Measurements from ENCODE around the gene EEFSEC. TPM values are rescaled to one million over a fixed set of nuclear protein-coding genes. Genes with fewer than 3 reads are reported as not detected.

The EEFSEC gene
- total and polyA plus RNA-seq, 2 of the 8 experiments (the other 6 are each of a cell fraction or from before 2014, with no cell fraction given), result 13.1 to 19.8 TPM

DNA sequence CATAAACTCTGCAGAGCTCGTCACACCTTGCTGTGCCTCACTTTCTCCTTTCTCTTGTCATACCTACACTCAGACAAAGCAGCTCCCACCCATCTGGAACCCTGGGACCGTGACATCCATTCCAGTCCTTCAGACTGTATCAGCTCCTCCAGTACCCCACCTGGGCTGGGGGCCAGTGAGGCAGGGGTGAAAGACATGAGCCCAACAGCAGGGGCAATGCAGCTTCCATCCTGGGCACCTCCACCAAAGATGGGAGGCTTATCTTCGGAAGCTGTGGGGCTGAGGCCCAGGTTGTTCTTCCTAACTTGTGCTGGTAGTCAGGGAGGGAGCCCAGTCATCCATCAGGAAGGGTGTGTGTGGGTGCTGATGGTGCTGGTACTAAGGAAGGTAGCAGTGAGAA lies 109.2 kb downstream of the EEFSEC start:
- CTCF ChIA-PET (ENCODE audit: partially characterized antibody), result interaction anchor here (1.2 kb wide), 1 partner anchor 9 kb away, joined by 7 read pairs; no protein-coding TSS in a partner anchor

More for the DNA sequence above, 109.2 kb downstream of the EEFSEC start:
- H4K91ac ChIP-seq (replicated peaks; ENCODE audit: insufficient read length, low read length), result peak overlapping the region; percentile 14
- no peak overlapping the region for H3K56ac ChIP-seq (replicated peaks; ENCODE audit: insufficient read length, low read depth, low read length)
- H2AFZ ChIP-seq (ENCODE audit: low read length), result no peak overlapping the region
- H3K23me2 ChIP-seq (ENCODE audit: low read depth, low read length), result no peaks in the 10 kb centered on the region
- H2BK5ac ChIP-seq (ENCODE audit: low read depth, low read length), result no peak overlapping the region
- no peaks in the 10 kb centered on the region for H3K27me3 ChIP-seq (replicated peaks in 1 of 4; ENCODE audit: control insufficient read depth in 3 of 4, extremely low read depth in 1 of 4, insufficient read depth in 3 of 4, low read length in 3 of 4)
- peaks cover 0 to 12% of the 10 kb centered on the region in 2 experiments; a peak in 2 of 4 replicates for H3K9me3 ChIP-seq (ENCODE audit: insufficient read depth in 2 of 2, low read depth in 1 of 2, low read length in 1 of 2)
- no peak overlapping the region for H3K4me3 ChIP-seq (ENCODE audit: extremely low read depth in 1 of 4, insufficient read depth in 2 of 4, low read depth in 3 of 4, low read length in 4 of 4)
- FAIRE-seq (no peak), DNase-seq (ENCODE audit: low read depth in 1 of 2, low spot score in 2 of 2) (peak in 1 of 2 experiments; percentile 13)
- no peak overlapping the region for H2BK15ac ChIP-seq (ENCODE audit: low read length)
- TF ChIP-seq GABPA (IDR thresholded peaks at IDR 0.05; ENCODE audit: borderline replicate concordance, insufficient read depth, low read length), result no peak
- TF ChIP-seq, protein P1, sequence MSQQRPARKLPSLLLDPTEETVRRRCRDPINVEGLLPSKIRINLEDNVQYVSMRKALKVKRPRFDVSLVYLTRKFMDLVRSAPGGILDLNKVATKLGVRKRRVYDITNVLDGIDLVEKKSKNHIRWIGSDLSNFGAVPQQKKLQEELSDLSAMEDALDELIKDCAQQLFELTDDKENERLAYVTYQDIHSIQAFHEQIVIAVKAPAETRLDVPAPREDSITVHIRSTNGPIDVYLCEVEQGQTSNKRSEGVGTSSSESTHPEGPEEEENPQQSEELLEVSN (IDR thresholded peaks at IDR 0.05), result no peak
- H4K8ac ChIP-seq (ENCODE audit: extremely low read depth, insufficient read depth, low read length), result no peak overlapping the region; the same call in 1 of the 2 replicates
- H3K4ac ChIP-seq (replicated peaks; ENCODE audit: insufficient read length, low read depth, low read length), result no peak overlapping the region
- POLR2A ChIA-PET (ENCODE audit: partially characterized antibody), result interaction anchor here (1.2 kb wide), 1 partner anchor 10 kb away, joined by 3 read pairs; no protein-coding TSS in a partner anchor
- no peak overlapping the region for H3K23ac ChIP-seq (ENCODE audit: insufficient read length)
- WGBS, 2 experiments (ENCODE audit: extremely low coverage in 1 of 2, insufficient coverage in 1 of 2, insufficient read length in 1 of 2, insufficient replicate concordance in 2 of 2, low coverage in 1 of 2, low lambda C conversion rate in 2 of 2, missing lambda C conversion rate in 1 of 2), result 90% methylated on average over 3 of the region's 3 CpGs; no CpG with 5 or more reads in 1 of the 2 experiments
- H2BK12ac ChIP-seq (ENCODE audit: low read depth, low read length), result no peak overlapping the region; the same call in 1 of the 2 replicates
- H3K14ac ChIP-seq (ENCODE audit: insufficient read length), result no peak overlapping the region
- no peak overlapping the region for H3K18ac ChIP-seq (ENCODE audit: extremely low read depth, low read length)
- H3K36me3 ChIP-seq (ENCODE audit: control insufficient read depth in 2 of 4, insufficient read depth in 4 of 4, low read length in 3 of 4), result no peaks in the 10 kb centered on the region
- no peak overlapping the region for H3K9ac ChIP-seq (replicated peaks in 1 of 4; ENCODE audit: extremely low read depth in 1 of 4, low read depth in 3 of 4, low read length in 3 of 4)
- no peak overlapping the region for H4K5ac ChIP-seq (ENCODE audit: insufficient read length, low read depth, low read length)
- H2BK20ac ChIP-seq (ENCODE audit: low read length), result no peak overlapping the region
- no peak overlapping the region for H3K4me2 ChIP-seq (ENCODE audit: insufficient read depth in 1 of 2, low read depth in 2 of 2, low read length in 2 of 2)
- no peak overlapping the region for H3K27ac ChIP-seq (ENCODE audit: low read depth, low read length)
- no peak overlapping the region for H2BK120ac ChIP-seq (replicated peaks; ENCODE audit: low read depth, low read length)
- peaks cover 0 to 3% (median 0%) of the 10 kb centered on the region in 4 experiments; a peak in 1 of 7 replicates for H3K4me1 ChIP-seq (replicated peaks in 1 of 4; ENCODE audit: control insufficient read depth in 3 of 4, insufficient read depth in 4 of 4, low read length in 3 of 4)
- no peaks in the 10 kb centered on the region for H3K79me1 ChIP-seq (ENCODE audit: low read depth, low read length)
- no peaks in the 10 kb centered on the region for H4K20me1 ChIP-seq (replicated peaks in 1 of 2; ENCODE audit: control insufficient read depth in 1 of 2, insufficient read depth in 2 of 2, low read length in 2 of 2)
- no peaks in the 10 kb centered on the region for H3K79me2 ChIP-seq (ENCODE audit: control insufficient read depth in 1 of 2, insufficient read depth in 2 of 2, low read length in 2 of 2)
- no peak overlapping the region for H2AK5ac ChIP-seq (ENCODE audit: low read depth, low read length)
